ENCODE results near the gene TP53BP2.

DNA sequence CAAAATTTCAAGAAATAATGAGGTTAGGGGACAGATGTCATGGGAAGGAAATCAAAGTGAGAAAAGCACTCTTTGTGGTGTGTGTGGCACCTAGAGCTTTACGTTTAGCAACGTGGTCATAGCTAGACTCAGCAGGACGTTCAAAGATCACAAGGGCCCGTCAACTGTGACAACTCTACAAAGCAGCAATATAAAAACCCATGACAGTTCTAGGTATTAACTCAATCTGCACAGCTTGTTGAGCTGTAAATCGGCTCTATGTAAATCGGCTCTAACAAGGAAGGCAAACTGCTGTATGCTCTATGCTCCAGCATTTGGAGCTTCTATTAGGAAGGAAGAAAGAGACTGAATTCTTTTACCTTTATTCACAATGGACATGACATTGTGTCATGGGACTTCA lies 64.8 kb downstream of the TP53BP2 start:
- TF ChIP-seq, protein P1, sequence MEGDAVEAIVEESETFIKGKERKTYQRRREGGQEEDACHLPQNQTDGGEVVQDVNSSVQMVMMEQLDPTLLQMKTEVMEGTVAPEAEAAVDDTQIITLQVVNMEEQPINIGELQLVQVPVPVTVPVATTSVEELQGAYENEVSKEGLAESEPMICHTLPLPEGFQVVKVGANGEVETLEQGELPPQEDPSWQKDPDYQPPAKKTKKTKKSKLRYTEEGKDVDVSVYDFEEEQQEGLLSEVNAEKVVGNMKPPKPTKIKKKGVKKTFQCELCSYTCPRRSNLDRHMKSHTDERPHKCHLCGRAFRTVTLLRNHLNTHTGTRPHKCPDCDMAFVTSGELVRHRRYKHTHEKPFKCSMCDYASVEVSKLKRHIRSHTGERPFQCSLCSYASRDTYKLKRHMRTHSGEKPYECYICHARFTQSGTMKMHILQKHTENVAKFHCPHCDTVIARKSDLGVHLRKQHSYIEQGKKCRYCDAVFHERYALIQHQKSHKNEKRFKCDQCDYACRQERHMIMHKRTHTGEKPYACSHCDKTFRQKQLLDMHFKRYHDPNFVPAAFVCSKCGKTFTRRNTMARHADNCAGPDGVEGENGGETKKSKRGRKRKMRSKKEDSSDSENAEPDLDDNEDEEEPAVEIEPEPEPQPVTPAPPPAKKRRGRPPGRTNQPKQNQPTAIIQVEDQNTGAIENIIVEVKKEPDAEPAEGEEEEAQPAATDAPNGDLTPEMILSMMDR (IDR thresholded peaks at IDR 0.05; ENCODE audit: extremely low read depth in 1 of 2, insufficient read depth in 1 of 2, low read depth in 1 of 2, low read length in 2 of 2): no peak
- no peak for TF ChIP-seq POLR2AphosphoS5 (IDR thresholded peaks at IDR 0.05; ENCODE audit: insufficient read depth, low read depth, low read length)
- no peak for TF ChIP-seq MYC (IDR thresholded peaks at IDR 0.05; ENCODE audit: low read depth, low read length)
- no peak for TF ChIP-seq JUN (IDR thresholded peaks at IDR 0.05; ENCODE audit: borderline replicate concordance, insufficient read depth, insufficient read length, low read depth)
- no peak for TF ChIP-seq POLR2A (IDR thresholded peaks at IDR 0.05; ENCODE audit: low read depth, low read length)
- no peak for TF ChIP-seq EZH2 (IDR thresholded peaks at IDR 0.05; ENCODE audit: borderline replicate concordance, low read depth, low read length, severe bottlenecking)
